ENCODE measurements around the gene HEXB. TPM values are rescaled to one million over a fixed set of nuclear protein-coding genes. Genes with fewer than 3 reads are reported as not detected.

HEXB gene
- total and polyA plus RNA-seq, 9 of the 15 experiments (the other 6 are each of a cell fraction or from before 2014, with no cell fraction given): 22.9 to 158 (median 108) TPM

GRCh38 chr5:74647096-74647495, 37.9 kb upstream of the HEXB start:
- no peak overlapping the region for H3K4me2 ChIP-seq (ENCODE audit: insufficient read depth, low read length)
- H3K9me1 ChIP-seq (ENCODE audit: control insufficient read depth, insufficient read depth, low read length): no peaks in the 10 kb centered on the region
- no peak overlapping the region for H2AFZ ChIP-seq (ENCODE audit: low read depth, low read length)
- 0% methylated on average over 1 of the region's 1 CpG for WGBS (ENCODE audit: insufficient coverage, low coverage, missing lambda C conversion rate)
- ChIA-PET POLR2A (no interaction called here), CTCF (ENCODE audit: low intra/inter-chr PET ratio) (interaction anchor here (2.6 kb wide), 1 partner anchor 745 kb away, joined by 23 read pairs; no protein-coding TSS in a partner anchor)
- H3K4me3 ChIP-seq: no peak overlapping the region
- no peaks in the 10 kb centered on the region for H3K9me3 ChIP-seq (replicated peaks; ENCODE audit: control insufficient read depth, insufficient read depth, low read depth, low read length)
- intact Hi-C loops (cut with micrococcal nuclease): loop anchor here (5.0 kb wide), 3 partner anchors 610 to 1055 kb away; no protein-coding TSS in a partner anchor
- H3K9ac ChIP-seq (ENCODE audit: insufficient read depth in 1 of 2, low read depth in 2 of 2, low read length in 2 of 2): no peak overlapping the region
- H3K79me2 ChIP-seq (ENCODE audit: control insufficient read depth, insufficient read depth, low read length): no peaks in the 10 kb centered on the region
- BruUV-seq (replicated peaks): no TSS peak
- no peak for DNase-seq (ENCODE audit: extremely low read depth in 1 of 4, low spot score in 3 of 4)
- H3K27ac ChIP-seq (ENCODE audit: extremely low read depth, low read depth, low read length): no peak overlapping the region
- H4K20me1 ChIP-seq (replicated peaks; ENCODE audit: control insufficient read depth, insufficient read depth, low read length): no peaks in the 10 kb centered on the region
- no peak for ATAC-seq
- no peak for FAIRE-seq
- peaks cover 0 to 9% of the 10 kb centered on the region in 2 experiments; a peak in 1 of 5 replicates for H3K4me1 ChIP-seq (replicated peaks in 1 of 2; ENCODE audit: control insufficient read depth in 2 of 2, insufficient read depth in 2 of 2, low read length in 2 of 2)
- peaks cover 7 to 17% of the 10 kb centered on the region in 2 experiments; a peak in 2 of 5 replicates for H3K27me3 ChIP-seq (ENCODE audit: control insufficient read depth in 2 of 2, insufficient read depth in 2 of 2, low read length in 2 of 2)
- in situ Hi-C loops (cut with MboI): loop anchor here (5.0 to 25.0 kb wide), 2 partner anchors 610 to 745 kb away; no protein-coding TSS in a partner anchor
- no peaks in the 10 kb centered on the region for H3K36me3 ChIP-seq (ENCODE audit: control insufficient read depth, insufficient read depth, low read length)
- no peak for TF ChIP-seq XRCC5 (IDR thresholded peaks at IDR 0.05; ENCODE audit: low read depth, low read length)
- TF ChIP-seq ZNF655 (CRISPR knock-in tag; IDR thresholded peaks at IDR 0.05): no peak
- TF ChIP-seq E2F3 (CRISPR knock-in tag; IDR thresholded peaks at IDR 0.05): no peak
- no peak for TF ChIP-seq CTBP1 (IDR thresholded peaks at IDR 0.05; ENCODE audit: borderline replicate concordance)
- no peak for TF ChIP-seq CBX3 (IDR thresholded peaks at IDR 0.05; ENCODE audit: borderline replicate concordance in 1 of 2, low read length in 2 of 2)
- no peak for TF ChIP-seq ATF1 (CRISPR knock-in tag; IDR thresholded peaks at IDR 0.05)
- no peak for TF ChIP-seq ATF1 (tag; IDR thresholded peaks at IDR 0.05)
- TF ChIP-seq ZNF764 (CRISPR knock-in tag; IDR thresholded peaks at IDR 0.05; ENCODE audit: low read depth): no peak
- TF ChIP-seq, protein P1, sequence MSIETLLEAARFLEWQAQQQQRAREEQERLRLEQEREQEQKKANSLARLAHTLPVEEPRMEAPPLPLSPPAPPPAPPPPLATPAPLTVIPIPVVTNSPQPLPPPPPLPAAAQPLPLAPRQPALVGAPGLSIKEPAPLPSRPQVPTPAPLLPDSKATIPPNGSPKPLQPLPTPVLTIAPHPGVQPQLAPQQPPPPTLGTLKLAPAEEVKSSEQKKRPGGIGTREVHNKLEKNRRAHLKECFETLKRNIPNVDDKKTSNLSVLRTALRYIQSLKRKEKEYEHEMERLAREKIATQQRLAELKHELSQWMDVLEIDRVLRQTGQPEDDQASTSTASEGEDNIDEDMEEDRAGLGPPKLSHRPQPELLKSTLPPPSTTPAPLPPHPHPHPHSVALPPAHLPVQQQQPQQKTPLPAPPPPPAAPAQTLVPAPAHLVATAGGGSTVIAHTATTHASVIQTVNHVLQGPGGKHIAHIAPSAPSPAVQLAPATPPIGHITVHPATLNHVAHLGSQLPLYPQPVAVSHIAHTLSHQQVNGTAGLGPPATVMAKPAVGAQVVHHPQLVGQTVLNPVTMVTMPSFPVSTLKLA (conservative IDR thresholded peaks at IDR 0.05): no peak
- no peak for TF ChIP-seq ZNF318 (IDR thresholded peaks at IDR 0.05; ENCODE audit: borderline replicate concordance in 1 of 2, low read depth in 1 of 2)
- TF ChIP-seq RBM39 (optimal IDR thresholded peaks at IDR 0.05; ENCODE audit: low read depth, low read length): no peak
- TF ChIP-seq RAD21 (CRISPR knock-in tag; conservative IDR thresholded peaks at IDR 0.05 in 1 of 2, IDR thresholded peaks at IDR 0.05 in 1 of 2): no peak
